Fibroblast of skin of right quadriceps (primary cell): ENCODE data around the gene SLC32A1.

ENCODE experiments used
- DNase-seq: peaks from one replicate; pipeline ENCODE4 v3.0.0-alpha.2; 2013

The SLC32A1 gene

GRCh38 chr20:38723848-38724625 is at the start of gene SLC32A1:
SLC32A1 (plus strand) TSS chr20:38724486; CDS start chr20:38724725, 239 bp downstream.
- DNase-seq: no peak

GRCh38 chr20:38674765-38675133 is 49.5 kb upstream of the SLC32A1 start:
- DNase-seq: no peak

GRCh38 chr20:38676576-38676975 is 47.7 kb upstream of the SLC32A1 start:
- no peak for DNase-seq

- peak; percentile 30 for DNase-seq
Observed at GRCh38 chr20:38680500-38681306, 43.6 kb upstream of the SLC32A1 start.

GRCh38 chr20:38685271-38685670 is 39.0 kb upstream of the SLC32A1 start:
- no peak for DNase-seq

- DNase-seq: peak; percentile 43
Observed at GRCh38 chr20:38685853-38686473, 38.3 kb upstream of the SLC32A1 start.

GRCh38 chr20:38692436-38693411 is 31.6 kb upstream of the SLC32A1 start:
- DNase-seq: peak; percentile 54

GRCh38 chr20:38697306-38697705 is 27.0 kb upstream of the SLC32A1 start:
- DNase-seq: no peak

GRCh38 chr20:38698541-38698940 is 25.7 kb upstream of the SLC32A1 start:
- DNase-seq: no peak

- DNase-seq: no peak
Observed at GRCh38 chr20:38700141-38700540, 24.1 kb upstream of the SLC32A1 start.

GRCh38 chr20:38700926-38701325 is 23.4 kb upstream of the SLC32A1 start:
- no peak for DNase-seq

GRCh38 chr20:38703526-38703925 is 20.8 kb upstream of the SLC32A1 start:
- DNase-seq: no peak

GRCh38 chr20:38704136-38704535 is 20.1 kb upstream of the SLC32A1 start:
- no peak for DNase-seq

GRCh38 chr20:38706509-38706908 is 17.8 kb upstream of the SLC32A1 start:
- DNase-seq: no peak

- no peak for DNase-seq
Observed at GRCh38 chr20:38714308-38714707, 10.0 kb upstream of the SLC32A1 start.

- no peak for DNase-seq
Observed at GRCh38 chr20:38715646-38716045, 8.6 kb upstream of the SLC32A1 start.

GRCh38 chr20:38722683-38723016 is 1.6 kb upstream of the SLC32A1 start:
- no peak for DNase-seq

- DNase-seq: peak; percentile 22
Observed at GRCh38 chr20:38723017-38723847, 1.1 kb upstream of the SLC32A1 start.

- no peak for DNase-seq
Observed at GRCh38 chr20:38724626-38725147, 401 bp downstream of the SLC32A1 start.

GRCh38 chr20:38725148-38725901 is 1.0 kb downstream of the SLC32A1 start:
- no peak for DNase-seq
